OCI-LY1 (cell line): ENCODE results near the gene AFAP1.

ENCODE experiments used
- H2AFZ ChIP-seq: fragments of 200-600 bp; sonication (generic), shearing (Covaris generic); 2 replicates; pipeline ENCODE4 v1.6.0; 2014; ENCODE audit warnings: antibody characterized with exemption, mild to moderate bottlenecking, low read length
- H3F3A ChIP-seq: fragments of 200-600 bp; sonication (generic), shearing (Covaris generic); 2 replicates; pipeline ENCODE4 v1.6.0; 2014; ENCODE audit warnings: mild to moderate bottlenecking, antibody characterized with exemption, low read length, moderate library complexity; ENCODE audit not compliant: insufficient read depth
- H3K27ac ChIP-seq: fragments of 200-600 bp; sonication (generic); 2 replicates; pipeline ENCODE4 v1.5.1; 2014; ENCODE audit warnings: low read length, mixed run types, mild to moderate bottlenecking, low read depth; ENCODE audit not compliant: poor library complexity, severe bottlenecking
- H3K27me3 ChIP-seq: fragments of 200-600 bp; sonication (generic); 2 replicates; pipeline ENCODE4 v1.6.0; 2014; ENCODE audit warnings: antibody characterized with exemption, mild to moderate bottlenecking, low read length, moderate library complexity; ENCODE audit not compliant: insufficient read depth
- H3K36me3 ChIP-seq: fragments of 200-600 bp; sonication (generic); 2 replicates; pipeline ENCODE4 v1.6.1; 2014; ENCODE audit warnings: mild to moderate bottlenecking, antibody characterized with exemption, low read length, moderate library complexity, mixed read lengths; ENCODE audit not compliant: insufficient read depth
- H3K4me1 ChIP-seq: fragments of 200-600 bp; sonication (generic); 2 replicates; pipeline ENCODE4 v1.5.1; 2014; ENCODE audit warnings: mild to moderate bottlenecking, low read length, moderate library complexity; ENCODE audit not compliant: insufficient read depth, severe bottlenecking
- H3K4me2 ChIP-seq: fragments of 200-600 bp; sonication (generic), shearing (Covaris generic); 2 replicates; pipeline ENCODE4 v1.6.1; 2014; ENCODE audit warnings: low read length
- H3K4me3 ChIP-seq: fragments of 200-600 bp; sonication (generic); 2 replicates; pipeline ENCODE4 v1.5.1; 2014; ENCODE audit warnings: low read length, low read depth, mild to moderate bottlenecking, mixed read lengths; ENCODE audit not compliant: poor library complexity, severe bottlenecking
- H3K79me2 ChIP-seq: fragments of 200-600 bp; shearing (Covaris generic); 2 replicates; pipeline ENCODE4 v1.6.1; 2016; ENCODE audit warnings: mixed run types, low read length, mixed read lengths; ENCODE audit not compliant: insufficient read depth
- H3K9ac ChIP-seq: fragments of 200-600 bp; sonication (generic), shearing (Covaris generic); 2 replicates; pipeline ENCODE4 v1.6.1; 2014; ENCODE audit warnings: mild to moderate bottlenecking, low read length, mixed read lengths
- H3K9me2 ChIP-seq: fragments of 200-600 bp; sonication (generic), shearing (Covaris generic); 2 replicates; pipeline ENCODE4 v1.6.1; 2014; ENCODE audit warnings: low read depth, mild to moderate bottlenecking, low read length, mixed read lengths
- H3K9me3 ChIP-seq: fragments of 200-600 bp; shearing (Covaris generic); 2 replicates; pipeline ENCODE4 v1.6.1; 2014; ENCODE audit warnings: low read length, mixed read lengths
- H4K20me1 ChIP-seq: fragments of 200-600 bp; sonication (generic), shearing (Covaris generic); 2 replicates; pipeline ENCODE4 v1.6.0; 2016; ENCODE audit warnings: mild to moderate bottlenecking, low read length; ENCODE audit not compliant: insufficient read depth
- CTCF ChIP-seq: fragments of 200-600 bp; sonication (generic), shearing (Covaris generic); IDR thresholded peaks from 2 replicates; pipeline ENCODE4 v1.5.1; 2017; ENCODE audit warnings: mild to moderate bottlenecking, antibody characterized with exemption, low read length, moderate library complexity, mixed read lengths
- EZH2 ChIP-seq: fragments of 200-600 bp; sonication (generic), shearing (Covaris generic); IDR thresholded peaks from 2 replicates; pipeline ENCODE4 v1.8.0; 2017; ENCODE audit warnings: borderline replicate concordance, mixed run types, mild to moderate bottlenecking, antibody characterized with exemption, low read length, moderate library complexity, mixed read lengths

AFAP1 gene

GRCh38 chr4:7831858-7832730 lies 107.6 kb downstream of the AFAP1 start:
- Histone ChIP-seq H3K9me3 (no peaks in the 10 kb centered on the region), H3K9me2 (no peaks in the 10 kb centered on the region), H4K20me1 (no peaks in the 10 kb centered on the region), H3K4me1 (no peaks in the 10 kb centered on the region), H3K36me3 (no peaks in the 10 kb centered on the region), H3K9ac (no peak overlapping the region), H3K79me2 (no peaks in the 10 kb centered on the region), H3K27me3 (no peaks in the 10 kb centered on the region), H3K4me2 (no peak overlapping the region), H3K27ac (no peak overlapping the region), H3K4me3 (no peak overlapping the region), H2AFZ (no peak overlapping the region), H3F3A (no peaks in the 10 kb centered on the region)
- TF ChIP-seq CTCF (no peak), EZH2 (no peak)

GRCh38 chr4:7831330-7831729 lies 108.3 kb downstream of the AFAP1 start:
- Histone ChIP-seq H3K27ac (no peak overlapping the region), H3K36me3 (no peaks in the 10 kb centered on the region)

GRCh38 chr4:7830747-7831146 lies 108.9 kb downstream of the AFAP1 start:
- Histone ChIP-seq H3F3A (no peaks in the 10 kb centered on the region), H3K9ac (no peak overlapping the region), H3K27me3 (no peaks in the 10 kb centered on the region), H2AFZ (no peak overlapping the region), H3K9me3 (no peaks in the 10 kb centered on the region), H3K36me3 (no peaks in the 10 kb centered on the region), H4K20me1 (no peaks in the 10 kb centered on the region), H3K27ac (no peak overlapping the region), H3K79me2 (no peaks in the 10 kb centered on the region), H3K4me3 (no peak overlapping the region), H3K9me2 (no peaks in the 10 kb centered on the region), H3K4me2 (no peak overlapping the region), H3K4me1 (no peaks in the 10 kb centered on the region)
- TF ChIP-seq CTCF (no peak), EZH2 (no peak)

More at GRCh38 chr4:7831330-7831729, 108.3 kb downstream of the AFAP1 start:
- H2AFZ ChIP-seq = no peak overlapping the region
- no peaks in the 10 kb centered on the region for H3K79me2 ChIP-seq
- H3K9ac ChIP-seq = no peak overlapping the region
- H3F3A ChIP-seq = no peaks in the 10 kb centered on the region
- TF ChIP-seq EZH2 (no peak), CTCF (no peak)
- no peaks in the 10 kb centered on the region for H3K9me3 ChIP-seq
- H4K20me1 ChIP-seq = no peaks in the 10 kb centered on the region
- H3K4me3 ChIP-seq = no peak overlapping the region
- no peak overlapping the region for H3K4me2 ChIP-seq
- no peaks in the 10 kb centered on the region for H3K4me1 ChIP-seq
- H3K27me3 ChIP-seq = no peaks in the 10 kb centered on the region
- no peaks in the 10 kb centered on the region for H3K9me2 ChIP-seq
